ENCODE data around the gene NMNAT3. TPM values are rescaled to one million over a fixed set of nuclear protein-coding genes. Genes with fewer than 3 reads are reported as not detected.

NMNAT3 gene
- total RNA-seq, 2 experiments from 2014 or later = 0.15 TPM; not detected in 1

DNA sequence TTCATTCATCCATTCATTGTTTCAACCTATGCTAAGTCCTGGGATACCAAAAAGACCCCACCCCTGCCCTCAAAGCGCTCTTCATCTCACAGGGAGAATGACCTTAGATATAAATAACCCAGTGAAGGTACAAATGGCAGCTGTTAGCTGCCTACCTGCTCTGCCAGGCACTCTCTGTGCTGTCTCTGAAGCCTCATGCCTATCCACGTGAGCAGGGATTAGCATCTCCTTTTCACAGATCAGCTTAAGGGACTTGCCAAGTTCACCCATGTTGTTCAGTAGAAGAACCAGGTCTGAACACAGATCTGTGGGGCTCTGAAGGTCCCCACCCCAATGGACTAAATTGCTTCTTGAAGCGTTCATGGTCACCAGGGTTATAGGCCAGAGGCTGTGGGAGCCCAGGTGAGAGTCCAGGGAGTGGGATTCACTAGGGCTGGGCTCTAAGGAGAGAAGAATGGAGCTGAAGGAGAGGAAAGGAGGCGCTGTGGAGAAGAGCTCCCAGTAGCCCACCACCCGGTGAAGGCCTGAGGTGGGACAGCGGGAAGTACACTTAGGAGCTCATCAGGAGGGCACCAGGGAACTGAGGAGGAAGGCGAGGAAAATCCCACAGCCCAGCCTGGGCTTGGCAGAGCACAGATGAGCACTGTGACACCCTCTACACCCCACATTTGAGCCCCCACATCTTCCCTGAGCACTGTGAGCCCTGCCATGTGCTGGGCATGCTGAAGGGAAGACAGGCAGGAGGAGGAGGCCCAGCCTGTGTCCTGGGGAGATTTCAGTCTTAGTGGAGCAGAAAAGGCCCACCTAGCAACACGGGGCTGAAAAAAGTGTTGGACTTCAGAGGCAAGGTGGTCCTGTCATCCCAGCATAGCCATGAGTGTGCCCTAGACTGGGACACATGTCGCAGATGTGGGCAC lies 158.6 kb downstream of the NMNAT3 start:
- intact Hi-C loops (cut with micrococcal nuclease; ENCODE audit: unreplicated experiment) = no loop called here
- BruUV-seq (replicated peaks) = no TSS peak

DNA sequence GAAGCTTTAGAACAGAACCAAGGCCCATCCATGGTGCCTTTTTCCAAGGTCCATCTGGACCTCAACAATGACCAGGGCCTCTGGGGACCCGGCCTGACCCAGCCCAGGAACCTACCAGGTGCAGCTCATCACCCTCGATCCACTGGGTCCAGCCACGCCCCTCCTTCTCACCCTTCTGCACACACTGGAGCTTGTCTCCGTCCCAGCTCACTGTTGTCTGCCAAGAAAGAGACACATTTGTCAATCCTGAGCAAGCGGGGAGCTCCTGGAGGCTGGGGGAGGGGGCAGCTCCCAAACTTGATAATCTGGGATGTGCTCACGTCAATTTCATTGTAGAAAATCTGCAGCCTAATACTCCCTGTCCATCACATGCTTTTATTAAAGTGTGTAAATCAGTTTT lies 159.5 kb downstream of the NMNAT3 start:
- DNase-seq (ENCODE audit: low spot score) = no peak
- ChIA-PET CTCF (ENCODE audit: unreplicated experiment) (interaction anchor here (0.7 kb wide), 1 partner anchor 332 kb away, joined by 3 read pairs; no protein-coding TSS in a partner anchor), POLR2A (no interaction called here)
- Histone ChIP-seq H3K27ac (ENCODE audit: low read depth, low read length, poor library complexity, severe bottlenecking) (no peak overlapping the region), H2AFZ (ENCODE audit: low read length) (no peak overlapping the region), H3K9me3 (ENCODE audit: low read length) (no peaks in the 10 kb centered on the region), H3K4me3 (ENCODE audit: low read depth, low read length, poor library complexity, severe bottlenecking) (no peak overlapping the region), H3K4me1 (ENCODE audit: insufficient read depth, low read length, poor library complexity, severe bottlenecking) (peaks cover 4% of the 10 kb centered on the region), H3K79me2 (ENCODE audit: insufficient read depth, low read depth, low read length) (no peaks in the 10 kb centered on the region), H4K20me1 (ENCODE audit: insufficient read depth, low read length) (no peaks in the 10 kb centered on the region), H3K4me2 (ENCODE audit: low read length) (no peak overlapping the region), H3K9me2 (ENCODE audit: insufficient read depth, low read length) (no peaks in the 10 kb centered on the region), H3K36me3 (ENCODE audit: insufficient read depth, low read length) (no peaks in the 10 kb centered on the region)
- intact Hi-C loops (cut with micrococcal nuclease; ENCODE audit: unreplicated experiment) = no loop called here
- BruUV-seq (replicated peaks) = no TSS peak
- TF ChIP-seq, protein P1, sequence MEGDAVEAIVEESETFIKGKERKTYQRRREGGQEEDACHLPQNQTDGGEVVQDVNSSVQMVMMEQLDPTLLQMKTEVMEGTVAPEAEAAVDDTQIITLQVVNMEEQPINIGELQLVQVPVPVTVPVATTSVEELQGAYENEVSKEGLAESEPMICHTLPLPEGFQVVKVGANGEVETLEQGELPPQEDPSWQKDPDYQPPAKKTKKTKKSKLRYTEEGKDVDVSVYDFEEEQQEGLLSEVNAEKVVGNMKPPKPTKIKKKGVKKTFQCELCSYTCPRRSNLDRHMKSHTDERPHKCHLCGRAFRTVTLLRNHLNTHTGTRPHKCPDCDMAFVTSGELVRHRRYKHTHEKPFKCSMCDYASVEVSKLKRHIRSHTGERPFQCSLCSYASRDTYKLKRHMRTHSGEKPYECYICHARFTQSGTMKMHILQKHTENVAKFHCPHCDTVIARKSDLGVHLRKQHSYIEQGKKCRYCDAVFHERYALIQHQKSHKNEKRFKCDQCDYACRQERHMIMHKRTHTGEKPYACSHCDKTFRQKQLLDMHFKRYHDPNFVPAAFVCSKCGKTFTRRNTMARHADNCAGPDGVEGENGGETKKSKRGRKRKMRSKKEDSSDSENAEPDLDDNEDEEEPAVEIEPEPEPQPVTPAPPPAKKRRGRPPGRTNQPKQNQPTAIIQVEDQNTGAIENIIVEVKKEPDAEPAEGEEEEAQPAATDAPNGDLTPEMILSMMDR (conservative IDR thresholded peaks at IDR 0.05; ENCODE audit: low read length) = no peak

More for the DNA sequence above, 158.6 kb downstream of the NMNAT3 start:
- no peak for TF ChIP-seq EZH2phosphoT487 (IDR thresholded peaks at IDR 0.05; ENCODE audit: borderline replicate concordance, low read depth, low read length)
- TF ChIP-seq, protein P1 (conservative IDR thresholded peaks at IDR 0.05; ENCODE audit: low read length) = no peak
- H3K27ac ChIP-seq (ENCODE audit: low read depth, low read length, poor library complexity, severe bottlenecking) = no peak overlapping the region
- no peaks in the 10 kb centered on the region for H3K9me3 ChIP-seq (ENCODE audit: low read length)
- no peaks in the 10 kb centered on the region for H3K79me2 ChIP-seq (ENCODE audit: insufficient read depth, low read depth, low read length)
- no peak overlapping the region for H3K4me3 ChIP-seq (ENCODE audit: low read depth, low read length, poor library complexity, severe bottlenecking)
- peaks cover 4% of the 10 kb centered on the region for H3K4me1 ChIP-seq (ENCODE audit: insufficient read depth, low read length, poor library complexity, severe bottlenecking)
- DNase-seq (ENCODE audit: low spot score) = no peak
- POLR2A ChIA-PET = no interaction called here
- H3K4me2 ChIP-seq (ENCODE audit: low read length) = no peak overlapping the region
- H3K36me3 ChIP-seq (ENCODE audit: insufficient read depth, low read length) = no peaks in the 10 kb centered on the region
- H2AFZ ChIP-seq (ENCODE audit: low read length) = no peak overlapping the region
- H4K20me1 ChIP-seq (ENCODE audit: insufficient read depth, low read length) = no peaks in the 10 kb centered on the region
- H3K9me2 ChIP-seq (ENCODE audit: insufficient read depth, low read length) = no peaks in the 10 kb centered on the region
- CTCF ChIA-PET (ENCODE audit: unreplicated experiment) = no interaction called here
